ENCODE results near the gene LAG3.

GRCh38 chr12:6777386-6777785, 5.1 kb downstream of the LAG3 start:
- TF ChIP-seq, protein P1, sequence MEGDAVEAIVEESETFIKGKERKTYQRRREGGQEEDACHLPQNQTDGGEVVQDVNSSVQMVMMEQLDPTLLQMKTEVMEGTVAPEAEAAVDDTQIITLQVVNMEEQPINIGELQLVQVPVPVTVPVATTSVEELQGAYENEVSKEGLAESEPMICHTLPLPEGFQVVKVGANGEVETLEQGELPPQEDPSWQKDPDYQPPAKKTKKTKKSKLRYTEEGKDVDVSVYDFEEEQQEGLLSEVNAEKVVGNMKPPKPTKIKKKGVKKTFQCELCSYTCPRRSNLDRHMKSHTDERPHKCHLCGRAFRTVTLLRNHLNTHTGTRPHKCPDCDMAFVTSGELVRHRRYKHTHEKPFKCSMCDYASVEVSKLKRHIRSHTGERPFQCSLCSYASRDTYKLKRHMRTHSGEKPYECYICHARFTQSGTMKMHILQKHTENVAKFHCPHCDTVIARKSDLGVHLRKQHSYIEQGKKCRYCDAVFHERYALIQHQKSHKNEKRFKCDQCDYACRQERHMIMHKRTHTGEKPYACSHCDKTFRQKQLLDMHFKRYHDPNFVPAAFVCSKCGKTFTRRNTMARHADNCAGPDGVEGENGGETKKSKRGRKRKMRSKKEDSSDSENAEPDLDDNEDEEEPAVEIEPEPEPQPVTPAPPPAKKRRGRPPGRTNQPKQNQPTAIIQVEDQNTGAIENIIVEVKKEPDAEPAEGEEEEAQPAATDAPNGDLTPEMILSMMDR (optimal IDR thresholded peaks at IDR 0.05 in 1 of 3, IDR thresholded peaks at IDR 0.05 in 1 of 3, conservative IDR thresholded peaks at IDR 0.05 in 1 of 3; ENCODE audit: extremely low read depth in 1 of 3, insufficient read depth in 2 of 3, low read length in 3 of 3) = no peak
- no peak for TF ChIP-seq EZH2 (IDR thresholded peaks at IDR 0.05; ENCODE audit: low read length)
